Suprapubic skin (tissue), 4 donors: Measurements from ENCODE around the gene SNTN. TPM values are rescaled to one million over a fixed set of nuclear protein-coding genes. Genes with fewer than 3 reads are reported as not detected.

Experiments
- DNase-seq, 2 donors: peaks; one replicate each; pipeline ENCODE4 v3.0.0-alpha.2; 2019; ENCODE audit warnings: low spot score in 2 of 2
- H3K27ac ChIP-seq: fragments of 200-600 bp; sonication (generic); one replicate; pipeline ENCODE4 v1.5.1; 2019
- H3K27me3 ChIP-seq: fragments of 200-600 bp; sonication (generic); one replicate; pipeline ENCODE4 v1.5.1; 2019
- H3K36me3 ChIP-seq: fragments of 200-600 bp; sonication (generic); one replicate; pipeline ENCODE4 v1.5.1; 2019
- H3K4me1 ChIP-seq: fragments of 200-600 bp; sonication (generic); one replicate; pipeline ENCODE4 v1.5.1; 2019
- H3K4me3 ChIP-seq: fragments of 200-600 bp; sonication (generic); one replicate; pipeline ENCODE4 v1.5.1; 2019; ENCODE audit warnings: mild to moderate bottlenecking
- H3K9me3 ChIP-seq: fragments of 200-600 bp; sonication (generic); one replicate; pipeline ENCODE4 v1.5.1; 2019
- CTCF ChIP-seq, 2 donors: fragments of 200-600 bp in 1 of 2; fragments of 450-650 bp in 1 of 2; sonication (generic) in 1 of 2; IDR thresholded peaks; one replicate each; pipeline ENCODE4 v1.5.1; 2016 to 2019; ENCODE audit warnings: antibody characterized with exemption in 2 of 2, mild to moderate bottlenecking in 1 of 2, moderate library complexity in 1 of 2
- EP300 ChIP-seq: sonication (generic); formaldehyde crosslinking; IDR thresholded peaks from one replicate; pipeline ENCODE4 v1.6.1; 2017; ENCODE audit warnings: antibody characterized with exemption
- POLR2A ChIP-seq, 2 donors: fragments of 450-650 bp; IDR thresholded peaks; one replicate each; pipeline ENCODE4 v1.6.1; 2017; ENCODE audit warnings: antibody characterized with exemption in 2 of 2, mild to moderate bottlenecking in 2 of 2, moderate library complexity in 2 of 2
- POLR2AphosphoS5 ChIP-seq, 3 donors: sonication (generic); formaldehyde crosslinking; IDR thresholded peaks; one replicate each; pipeline ENCODE4 v1.6.1; 2017; ENCODE audit warnings: antibody characterized with exemption in 3 of 3
- WGBS: methylation state at CpG from one replicate; pipeline ENCODE4 v1.1.5; 2018; 5-methylcytosine and 5-hydroxymethylcytosine counted together
- total RNA-seq, 4 donors: library from RNA; depleted of rRNA; stranded (reverse); fragments of >200 nt; gene quantifications; one replicate each; pipeline ENCODE4 v1.1.0, GENCODE V29; 2016

SNTN gene
- total RNA-seq, 4 donors from 2014 or later, result not detected

GRCh38 chr3:63654931-63655330, 2.5 kb downstream of the SNTN start:
- Histone ChIP-seq H3K27me3 (no peaks in the 10 kb centered on the region), H3K27ac (no peak overlapping the region), H3K4me1 (no peaks in the 10 kb centered on the region), H3K9me3 (no peaks in the 10 kb centered on the region), H3K4me3 (no peak overlapping the region), H3K36me3 (no peaks in the 10 kb centered on the region)
- no peak for TF ChIP-seq POLR2A (IDR thresholded peaks at IDR 0.05)
- no peak for TF ChIP-seq CTCF (IDR thresholded peaks at IDR 0.05)
- no peak for TF ChIP-seq EP300
- no peak for DNase-seq
- 66% methylated on average over 5 of the region's 5 CpGs for WGBS

- 73% methylated on average over 4 of the region's 4 CpGs for WGBS
- no peaks in the 10 kb centered on the region for H3K36me3 ChIP-seq
- no peaks in the 10 kb centered on the region for H3K4me1 ChIP-seq
- no peak overlapping the region for H3K27ac ChIP-seq
- no peaks in the 10 kb centered on the region for H3K9me3 ChIP-seq
- no peak for TF ChIP-seq POLR2A (IDR thresholded peaks at IDR 0.05)
- no peak for TF ChIP-seq POLR2AphosphoS5 (IDR thresholded peaks at IDR 0.05)
- TF ChIP-seq EP300, result no peak
- no peak for DNase-seq
- no peak overlapping the region for H3K4me3 ChIP-seq
- no peaks in the 10 kb centered on the region for H3K27me3 ChIP-seq
Observed at GRCh38 chr3:63655519-63655918, 3.0 kb downstream of the SNTN start.

GRCh38 chr3:63656786-63657185, 4.3 kb downstream of the SNTN start:
- no peak for DNase-seq
- no peak overlapping the region for H3K4me3 ChIP-seq
- no peaks in the 10 kb centered on the region for H3K27me3 ChIP-seq
- 69% methylated on average over 6 of the region's 6 CpGs for WGBS
- TF ChIP-seq POLR2AphosphoS5 (IDR thresholded peaks at IDR 0.05) (no peak), CTCF (IDR thresholded peaks at IDR 0.05) (no peak), POLR2A (IDR thresholded peaks at IDR 0.05) (no peak), EP300 (no peak)
- H3K9me3 ChIP-seq, result no peaks in the 10 kb centered on the region
- no peaks in the 10 kb centered on the region for H3K36me3 ChIP-seq
- no peaks in the 10 kb centered on the region for H3K4me1 ChIP-seq
- no peak overlapping the region for H3K27ac ChIP-seq

GRCh38 chr3:63661242-63661641, 8.8 kb downstream of the SNTN start:
- Histone ChIP-seq H3K4me3 (no peak overlapping the region), H3K27me3 (no peaks in the 10 kb centered on the region), H3K9me3 (no peaks in the 10 kb centered on the region), H3K27ac (no peak overlapping the region), H3K36me3 (no peaks in the 10 kb centered on the region), H3K4me1 (no peaks in the 10 kb centered on the region)
- TF ChIP-seq EP300 (no peak), CTCF (IDR thresholded peaks at IDR 0.05) (no peak), POLR2AphosphoS5 (IDR thresholded peaks at IDR 0.05) (no peak), POLR2A (IDR thresholded peaks at IDR 0.05) (no peak)
- no peak for DNase-seq
- WGBS, result 68% methylated on average over 1 of the region's 1 CpG

GRCh38 chr3:63662011-63662410, 9.5 kb downstream of the SNTN start:
- Histone ChIP-seq H3K4me3 (no peak overlapping the region), H3K36me3 (no peaks in the 10 kb centered on the region), H3K27me3 (no peaks in the 10 kb centered on the region), H3K27ac (no peak overlapping the region), H3K4me1 (no peaks in the 10 kb centered on the region), H3K9me3 (no peaks in the 10 kb centered on the region)
- no peak for DNase-seq
- no peak for TF ChIP-seq POLR2AphosphoS5 (IDR thresholded peaks at IDR 0.05)
- TF ChIP-seq POLR2A (IDR thresholded peaks at IDR 0.05), result no peak
- TF ChIP-seq CTCF (IDR thresholded peaks at IDR 0.05), result no peak
- no peak for TF ChIP-seq EP300
- 80% methylated on average over 4 of the region's 4 CpGs for WGBS

- Histone ChIP-seq H3K4me3 (no peak overlapping the region), H3K36me3 (no peaks in the 10 kb centered on the region), H3K27ac (no peak overlapping the region), H3K9me3 (no peaks in the 10 kb centered on the region), H3K4me1 (no peaks in the 10 kb centered on the region), H3K27me3 (no peaks in the 10 kb centered on the region)
- no peak for TF ChIP-seq POLR2A (IDR thresholded peaks at IDR 0.05)
- no peak for TF ChIP-seq CTCF (IDR thresholded peaks at IDR 0.05)
- no peak for TF ChIP-seq POLR2AphosphoS5 (IDR thresholded peaks at IDR 0.05)
- no peak for TF ChIP-seq EP300
- DNase-seq, result no peak
Observed at GRCh38 chr3:63662500-63662899, 10.0 kb downstream of the SNTN start.
